Loucy (cell line): ENCODE results near the gene HPS1.

Experiments
- H2AFZ ChIP-seq: fragments of 200-600 bp; sonication (generic); 2 replicates; pipeline ENCODE4 v1.6.0; 2016; ENCODE audit warnings: antibody characterized with exemption, mild to moderate bottlenecking, low read length, moderate library complexity
- H3F3A ChIP-seq: fragments of 200-600 bp; 2 replicates; pipeline ENCODE4 v1.6.0; 2016; ENCODE audit warnings: antibody characterized with exemption, low read depth, mild to moderate bottlenecking
- H3K27me3 ChIP-seq: fragments of 200-600 bp; sonication (generic); 2 replicates; pipeline ENCODE4 v1.6.1; 2014; ENCODE audit warnings: low read length, mild to moderate bottlenecking; ENCODE audit not compliant: insufficient read depth, poor library complexity, severe bottlenecking
- H3K36me3 ChIP-seq: fragments of 200-600 bp; sonication (generic); 2 replicates; pipeline ENCODE4 v1.6.1; 2016; ENCODE audit warnings: low read length; ENCODE audit not compliant: insufficient read depth
- H3K4me1 ChIP-seq: fragments of 200-600 bp; sonication (generic); 2 replicates; pipeline ENCODE4 v1.5.1; 2014; ENCODE audit warnings: low read length, mild to moderate bottlenecking; ENCODE audit not compliant: insufficient read depth, poor library complexity, severe bottlenecking
- H3K4me2 ChIP-seq: fragments of 200-600 bp; sonication (generic); 2 replicates; pipeline ENCODE4 v1.6.0; 2014; ENCODE audit warnings: antibody characterized with exemption, low read length, low read depth, mild to moderate bottlenecking; ENCODE audit not compliant: poor library complexity, severe bottlenecking
- H3K4me3 ChIP-seq: fragments of 200-600 bp; sonication (generic); 2 replicates; pipeline ENCODE4 v1.5.1; 2014; ENCODE audit warnings: low read length, mild to moderate bottlenecking, mixed read lengths; ENCODE audit not compliant: poor library complexity, severe bottlenecking
- H3K79me2 ChIP-seq: fragments of 200-600 bp; sonication (generic); 2 replicates; pipeline ENCODE4 v1.6.1; 2014; ENCODE audit warnings: low read length; ENCODE audit not compliant: insufficient read depth
- H3K9ac ChIP-seq: fragments of 200-600 bp; sonication (generic); 2 replicates; pipeline ENCODE4 v1.6.0; 2014; ENCODE audit warnings: mild to moderate bottlenecking, low read depth, low read length, moderate library complexity; ENCODE audit not compliant: poor library complexity, severe bottlenecking
- H3K9me2 ChIP-seq: fragments of 200-600 bp; sonication (generic); replicated peaks from 2 replicates; pipeline ENCODE4 v1.6.1; 2016; ENCODE audit warnings: low read depth, low read length, mixed read lengths
- H3K9me3 ChIP-seq: fragments of 200-600 bp; sonication (generic); 2 replicates; pipeline ENCODE4 v1.6.1; 2014; ENCODE audit warnings: mild to moderate bottlenecking, antibody characterized with exemption, low read length, low read depth; ENCODE audit not compliant: insufficient read depth
- H4K20me1 ChIP-seq: fragments of 200-600 bp; sonication (generic); 2 replicates; pipeline ENCODE4 v1.6.0; 2014; ENCODE audit warnings: antibody characterized with exemption, low read length, mild to moderate bottlenecking; ENCODE audit not compliant: insufficient read depth, poor library complexity, severe bottlenecking
- CTCF ChIP-seq: fragments of 200-600 bp; sonication (generic); conservative IDR thresholded peaks from 2 replicates; pipeline ENCODE4 v1.5.1; 2014; ENCODE audit warnings: mild to moderate bottlenecking, antibody characterized with exemption, low read length
- EZH2phosphoT487 ChIP-seq: fragments of 200-600 bp; IDR thresholded peaks from 2 replicates; pipeline ENCODE4 v1.6.1; 2018; ENCODE audit warnings: antibody characterized with exemption, mild to moderate bottlenecking, moderate library complexity, borderline replicate concordance

The HPS1 gene

GRCh38 chr10:98402478-98402877, 44.3 kb downstream of the HPS1 start:
- no peaks in the 10 kb centered on the region for H3K27me3 ChIP-seq
- H3K9me3 ChIP-seq: no peaks in the 10 kb centered on the region
- H3K4me2 ChIP-seq: no peak overlapping the region
- no peaks in the 10 kb centered on the region for H3F3A ChIP-seq
- no peaks in the 10 kb centered on the region for H4K20me1 ChIP-seq
- H3K79me2 ChIP-seq: no peaks in the 10 kb centered on the region
- H3K4me1 ChIP-seq: no peaks in the 10 kb centered on the region
- no peak overlapping the region for H3K9ac ChIP-seq
- no peak overlapping the region for H2AFZ ChIP-seq
- no peak for TF ChIP-seq CTCF
- no peak for TF ChIP-seq EZH2phosphoT487
- H3K4me3 ChIP-seq: no peak overlapping the region
- H3K9me2 ChIP-seq: no peaks in the 10 kb centered on the region
- no peaks in the 10 kb centered on the region for H3K36me3 ChIP-seq

- Histone ChIP-seq H3K36me3 (no peaks in the 10 kb centered on the region), H2AFZ (no peak overlapping the region), H4K20me1 (no peaks in the 10 kb centered on the region), H3K9me2 (no peaks in the 10 kb centered on the region), H3K9me3 (no peaks in the 10 kb centered on the region), H3K4me1 (no peaks in the 10 kb centered on the region), H3K4me3 (no peak overlapping the region), H3F3A (no peaks in the 10 kb centered on the region), H3K9ac (no peak overlapping the region), H3K27me3 (no peaks in the 10 kb centered on the region), H3K79me2 (no peaks in the 10 kb centered on the region), H3K4me2 (no peak overlapping the region)
- TF ChIP-seq CTCF (no peak), EZH2phosphoT487 (no peak)
These were observed 46.3 kb downstream of the HPS1 start for GRCh38 chr10:98400482-98400881.

GRCh38 chr10:98399784-98400183, 47.0 kb downstream of the HPS1 start:
- H3K9me3 ChIP-seq: no peaks in the 10 kb centered on the region
- no peak overlapping the region for H2AFZ ChIP-seq
- no peaks in the 10 kb centered on the region for H3K36me3 ChIP-seq
- H3K9ac ChIP-seq: no peak overlapping the region
- no peaks in the 10 kb centered on the region for H4K20me1 ChIP-seq
- no peaks in the 10 kb centered on the region for H3K27me3 ChIP-seq
- H3K4me1 ChIP-seq: no peaks in the 10 kb centered on the region
- TF ChIP-seq CTCF (no peak), EZH2phosphoT487 (no peak)
- no peak overlapping the region for H3K4me3 ChIP-seq
- no peak overlapping the region for H3K4me2 ChIP-seq
- no peaks in the 10 kb centered on the region for H3K9me2 ChIP-seq
- no peaks in the 10 kb centered on the region for H3K79me2 ChIP-seq
- no peaks in the 10 kb centered on the region for H3F3A ChIP-seq
